NOMO-1 treated with dmso at 0.1 percent for 144 hours (cell line): ENCODE data around the gene ZNF396.

Source experiments
- DNase-seq: peaks from one replicate; lab custom pipeline; 2025; ENCODE audit not compliant: unreplicated experiment; lab: John Stamatoyannopoulos, UW

Gene ZNF396

DNA sequence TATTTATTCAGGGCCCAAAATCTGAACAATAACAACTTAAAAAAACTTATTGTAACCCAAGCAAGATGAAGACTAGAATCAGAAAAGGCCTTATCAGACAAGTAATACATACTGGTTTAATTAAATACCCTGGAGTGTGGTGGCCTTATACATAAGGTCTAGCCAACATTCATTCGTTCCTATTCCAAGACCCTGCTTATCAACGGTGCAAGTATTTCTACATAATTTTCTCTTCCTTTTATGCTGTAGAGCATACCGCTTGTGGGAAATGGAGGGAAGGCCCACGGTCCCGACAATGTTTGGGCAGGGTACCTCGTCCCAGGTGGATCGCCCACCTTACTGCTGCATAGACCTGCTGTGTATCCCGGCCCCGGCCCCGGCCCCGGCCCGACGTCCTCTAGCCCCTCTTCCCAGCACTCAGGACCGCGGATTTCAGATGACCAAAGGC lies 33.6 kb downstream of the ZNF396 start:
- no peak for DNase-seq

DNA sequence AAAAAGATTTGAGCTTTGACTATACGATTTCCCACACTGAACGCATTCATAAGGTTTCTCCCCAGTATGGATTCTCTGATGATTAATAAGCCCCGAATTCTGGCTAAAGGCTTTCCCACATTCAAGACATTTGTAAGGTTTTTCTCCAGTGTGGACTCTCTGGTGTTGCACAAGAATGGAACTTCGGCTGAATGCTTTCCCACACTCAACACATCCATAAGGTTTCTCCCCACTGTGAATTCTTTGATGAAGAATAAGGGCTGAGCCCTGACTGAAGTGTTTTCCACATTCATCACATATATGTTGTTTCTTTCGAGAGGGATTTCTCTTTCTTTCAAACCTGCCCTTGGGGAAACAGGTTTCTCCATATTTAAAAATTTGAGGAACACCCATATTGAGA lies 39.9 kb downstream of the ZNF396 start:
- no peak for DNase-seq

DNA sequence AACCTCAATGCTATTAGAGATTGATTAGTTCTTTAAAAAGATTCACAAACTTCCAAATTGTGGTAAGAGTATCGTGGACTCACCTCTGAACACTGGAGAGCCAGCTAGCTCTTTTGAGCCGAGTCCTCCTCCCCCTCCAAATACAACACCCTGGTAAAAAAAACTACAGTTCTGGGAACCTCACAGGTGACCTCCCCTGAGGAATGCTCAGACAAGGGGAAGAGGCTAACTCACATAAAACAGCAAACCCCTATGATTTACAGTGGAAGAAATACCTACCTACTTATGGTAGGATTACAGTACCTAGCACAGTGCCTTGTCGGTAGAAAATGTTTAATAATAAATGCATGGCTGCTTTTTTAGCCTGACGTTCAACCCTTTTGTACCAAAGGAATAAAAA lies 41.3 kb downstream of the ZNF396 start:
- no peak for DNase-seq

DNA sequence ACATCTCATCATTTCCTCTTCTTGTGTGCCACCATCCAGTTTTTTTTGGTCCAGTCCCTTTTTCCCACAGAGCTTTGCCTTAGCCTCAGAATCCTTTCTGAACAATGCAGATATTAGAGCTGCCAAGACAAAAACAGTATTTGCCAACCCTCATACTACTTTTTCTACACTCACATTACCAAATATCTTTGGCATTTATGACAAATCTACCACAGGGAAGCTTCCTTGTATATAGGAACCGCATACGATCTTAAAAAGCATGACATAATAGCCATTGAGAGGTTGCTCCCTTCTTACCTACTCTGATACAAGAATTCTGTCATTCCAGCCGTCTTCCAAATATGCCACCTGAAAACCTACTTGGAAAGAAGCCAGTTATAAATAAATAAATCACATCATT lies 42.3 kb downstream of the ZNF396 start:
- no peak for DNase-seq

DNA sequence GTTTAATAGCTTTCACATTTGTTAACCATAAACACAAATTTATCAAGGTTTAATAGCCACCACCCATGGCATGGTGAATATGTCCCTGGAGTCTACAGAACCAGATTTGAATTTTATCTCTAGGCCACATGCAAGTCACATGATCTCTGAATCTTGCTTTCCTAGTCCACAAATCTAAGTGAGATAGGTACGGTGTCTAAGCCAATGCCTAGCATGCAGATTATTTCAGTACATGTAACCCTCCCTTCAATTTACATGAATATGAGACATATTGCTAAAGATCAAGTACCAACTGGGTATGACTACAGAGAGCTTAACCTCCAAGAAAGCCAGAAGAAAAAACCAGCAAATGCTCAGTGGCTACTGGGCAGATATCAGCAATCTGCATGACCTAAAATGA lies 42.9 kb downstream of the ZNF396 start:
- no peak for DNase-seq

DNA sequence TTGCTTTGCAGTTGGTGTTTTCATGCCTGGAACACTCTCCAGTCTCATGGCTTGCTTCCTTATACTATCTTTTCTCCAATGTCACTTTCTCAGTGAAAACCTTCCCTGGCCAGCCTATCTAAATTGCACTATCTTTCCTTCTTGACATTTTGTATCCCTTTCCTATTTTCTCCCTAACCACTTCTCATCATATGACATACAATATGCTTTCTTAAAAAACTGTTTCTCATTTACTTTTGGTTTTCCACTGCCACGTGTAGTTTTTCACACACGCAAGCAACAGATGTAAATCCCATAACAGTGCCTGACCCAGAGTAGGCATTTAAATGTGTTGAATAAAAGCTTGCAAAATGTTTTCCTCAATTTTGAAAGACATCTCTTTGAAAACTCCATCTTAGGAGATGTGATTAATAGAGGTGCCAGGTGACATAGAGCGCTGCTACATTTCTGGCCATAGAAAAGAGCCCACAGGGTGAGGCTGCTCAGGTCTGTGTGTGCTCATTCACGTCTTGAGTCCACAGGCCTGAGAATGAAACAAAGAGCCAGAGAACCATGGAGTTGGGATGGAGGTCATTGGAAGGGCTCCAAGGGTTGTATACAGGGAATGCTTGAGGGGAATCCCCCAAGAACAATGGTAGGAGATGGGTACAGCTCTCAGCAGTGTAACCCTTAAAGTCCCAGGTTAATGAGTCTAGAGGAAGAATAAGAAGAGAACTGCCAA lies 45.6 kb downstream of the ZNF396 start:
- DNase-seq = no peak

DNA sequence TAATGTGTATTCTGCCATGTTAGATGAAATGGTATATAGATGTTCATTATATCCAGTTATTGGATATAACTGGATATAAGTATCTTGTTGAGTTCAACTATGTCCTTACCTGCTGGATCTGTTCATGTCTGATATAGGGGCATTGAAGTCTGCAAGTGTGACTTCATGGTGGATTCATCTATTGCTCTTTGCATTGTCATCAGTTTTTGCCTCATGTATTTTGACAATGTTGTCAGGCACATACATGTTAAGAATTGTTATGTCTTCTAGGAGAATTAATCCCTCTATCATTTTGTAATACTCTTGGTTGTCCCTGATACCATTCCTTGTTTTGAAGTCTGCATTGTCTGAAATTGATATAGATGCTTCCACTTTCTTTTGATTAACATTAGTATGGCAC lies 48.3 kb downstream of the ZNF396 start:
- DNase-seq = no peak

DNA sequence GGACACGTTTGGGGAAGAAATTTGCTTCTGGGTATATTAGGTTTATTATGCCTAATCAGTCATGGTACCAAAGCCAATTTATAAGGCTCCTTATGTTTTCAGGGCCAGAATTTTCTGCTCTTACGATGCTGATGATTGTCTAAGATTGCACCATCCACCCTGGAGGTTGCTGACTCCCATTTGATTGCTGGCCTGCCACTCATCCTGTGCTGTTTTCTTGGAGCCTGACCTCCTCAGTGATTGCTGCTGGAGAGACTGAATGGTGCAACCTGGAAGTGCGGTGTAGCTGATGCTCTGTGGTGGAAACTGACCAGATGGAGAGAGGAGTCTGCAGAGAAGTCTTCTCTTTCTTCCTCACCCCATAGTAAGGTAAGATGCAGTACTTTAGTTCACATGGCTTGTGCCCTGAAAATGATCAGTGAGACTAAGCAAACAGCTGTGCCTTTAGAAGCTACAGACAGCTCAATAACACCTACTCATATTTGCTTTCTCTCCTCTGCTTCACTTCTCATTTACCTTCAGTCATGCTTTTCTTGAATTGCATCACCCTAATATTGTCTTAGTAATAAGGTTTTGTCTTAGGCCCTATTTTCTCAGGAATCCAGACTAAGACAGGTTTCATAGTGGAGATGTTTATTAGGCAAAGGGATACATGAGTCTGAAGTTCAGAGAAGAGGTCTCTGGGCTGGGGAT lies 50.3 kb downstream of the ZNF396 start:
- DNase-seq = no peak

DNA sequence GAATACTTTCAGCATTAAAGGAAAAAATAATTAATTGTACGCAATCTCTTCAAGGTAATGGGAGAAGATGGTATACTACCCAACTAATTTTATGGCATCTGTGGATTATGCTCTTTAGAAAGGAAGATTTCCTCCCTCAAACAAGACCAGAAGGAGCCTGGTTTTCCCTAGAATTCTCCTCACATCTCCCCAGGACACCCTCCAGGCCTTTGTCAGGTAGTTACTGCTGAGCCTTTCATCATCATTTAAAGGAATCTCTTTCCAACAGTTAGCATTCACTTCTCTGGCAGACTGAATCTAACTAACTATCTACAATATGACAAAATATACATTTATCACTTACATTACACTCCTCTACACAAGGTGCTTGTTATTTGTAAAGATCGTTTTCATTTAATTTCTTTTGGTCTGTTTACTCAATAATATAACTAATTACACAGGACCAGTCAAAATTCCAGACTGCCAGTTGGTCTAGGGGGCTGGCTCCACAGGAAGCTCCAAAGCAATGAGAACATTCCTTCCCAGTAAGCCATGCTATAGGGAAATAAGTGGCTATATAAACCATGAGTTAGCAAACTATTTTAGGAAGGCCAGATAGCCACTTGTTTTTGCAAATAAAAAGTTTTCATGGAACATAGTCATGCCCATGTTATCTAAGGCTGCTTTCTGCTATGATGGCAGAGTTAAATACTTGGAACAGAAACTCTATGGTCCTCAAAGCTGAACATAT lies 52.0 kb downstream of the ZNF396 start:
- no peak for DNase-seq

DNA sequence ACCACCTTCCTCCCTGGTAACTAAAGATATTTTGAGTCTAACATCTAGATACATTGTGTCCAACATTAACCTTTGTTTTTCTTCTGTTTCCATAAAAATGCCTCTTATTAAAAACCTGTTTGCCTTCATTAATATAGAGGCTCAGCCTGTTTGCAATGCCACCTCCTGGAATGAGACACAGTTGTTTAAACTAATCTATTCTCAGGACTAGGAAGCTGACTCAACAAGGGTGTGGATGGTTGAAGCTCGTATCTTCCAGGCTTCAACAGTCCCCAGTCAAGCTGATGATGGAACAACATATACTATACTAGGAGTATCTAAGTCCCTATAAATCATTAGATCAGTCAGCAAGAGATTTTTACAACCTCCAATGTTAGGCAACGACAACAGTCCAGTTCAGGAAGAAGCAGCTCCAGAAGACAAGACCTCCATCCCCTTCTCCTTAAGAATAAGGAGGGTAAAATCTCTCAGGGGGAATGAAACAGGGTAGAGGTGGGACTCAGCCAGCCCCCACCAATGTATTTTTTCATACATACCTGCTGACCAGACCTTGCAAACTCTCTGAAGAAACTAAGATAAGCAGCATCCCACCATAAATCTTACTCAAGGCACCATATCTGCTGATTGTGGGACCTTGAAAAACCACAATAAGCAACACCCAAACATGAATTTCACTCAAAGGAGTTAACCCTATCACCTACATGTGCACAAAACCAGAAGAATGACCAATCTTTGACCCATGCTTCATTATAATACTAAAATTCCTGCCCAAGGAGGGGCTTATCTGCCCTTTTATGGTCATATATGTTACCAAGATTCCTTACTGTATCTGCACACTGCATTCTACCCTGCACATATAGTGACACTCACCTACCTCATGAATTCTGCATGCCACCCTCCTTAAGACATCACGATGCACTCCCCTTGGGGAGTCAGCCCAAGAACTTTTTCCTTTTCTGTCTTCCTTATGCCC lies 54.4 kb downstream of the ZNF396 start:
- no peak for DNase-seq
